Right lobe of liver (tissue), 6 donors: ENCODE measurements around the gene PKP4. TPM values are rescaled to one million over a fixed set of nuclear protein-coding genes. Genes with fewer than 3 reads are reported as not detected.

ENCODE experiments used
- ATAC-seq, 4 donors: fragments of 200-7000 bp; cut with Tn5 transposase; one replicate each; pipeline ENCODE4 v1.9.1; 2020; ENCODE audit warnings: mild to moderate bottlenecking in 4 of 4, moderate library complexity in 4 of 4
- DNase-seq, 3 donors: peaks; one replicate each; pipeline ENCODE4 v3.0.0-alpha.2; 2020
- H3K27ac ChIP-seq, 3 donors: fragments of 200-600 bp; one replicate each; pipeline ENCODE4 v1.8.0; 2022
- H3K27me3 ChIP-seq, 2 donors: fragments of 200-600 bp; one replicate each; pipeline ENCODE4 v1.8.0; 2022
- H3K36me3 ChIP-seq, 4 donors: fragments of 200-600 bp; sonication (generic) in 1 of 4; one replicate each; pipeline versions ENCODE4 v1.5.1 to v1.8.0; 2017 to 2022; ENCODE audit warnings: control low read depth in 1 of 4
- H3K4me1 ChIP-seq, 4 donors: fragments of 200-600 bp; sonication (generic) in 1 of 4; one replicate each; pipeline versions ENCODE4 v1.5.1 to v1.8.0; 2017 to 2022; ENCODE audit warnings: control low read depth in 1 of 4
- H3K4me3 ChIP-seq, 3 donors: fragments of 200-600 bp; one replicate each; pipeline ENCODE4 v1.8.0; 2022
- H3K9me3 ChIP-seq, 4 donors: fragments of 200-600 bp; sonication (generic) in 1 of 4; one replicate each; pipeline versions ENCODE4 v1.5.1 to v1.8.0; 2017 to 2022; ENCODE audit warnings: control low read depth in 1 of 4
- POLR2A ChIP-seq: fragments of 450-650 bp; IDR thresholded peaks from one replicate; pipeline ENCODE4 v1.6.1; 2017; ENCODE audit warnings: antibody characterized with exemption, mild to moderate bottlenecking
- WGBS: methylation state at CpG from one replicate; pipeline ENCODE4 v1.1.6; 2018; ENCODE audit warnings: low coverage, low lambda C conversion rate; ENCODE audit not compliant: insufficient coverage; ENCODE audit errors: missing lambda C conversion rate; 5-methylcytosine and 5-hydroxymethylcytosine counted together
- intact Hi-C, 2 donors: fragments of 100-400 bp; cut with DNase I; formaldehyde crosslinking; loops; one replicate each; pipeline versions ENCODE4 v1.11.2 to v1.14.1; 2022
- total RNA-seq, 6 experiments: library from RNA; depleted of rRNA in 2 of 6; stranded (reverse); fragments of >200 nt in 2 of 6; fragmentation: NEBNext Ultra II Directional in 3 of 6; extraction: Animal tissue kit (Norgen Biotek cat#: 25700) in 3 of 6; gene quantifications; one replicate each; pipeline versions ENCODE4 v1.1.0 to v1.2.4, GENCODE V29; 2016 to 2023
- TF ChIP-seq, protein P1 (sequence below), 4 donors: fragments of 200-600 bp in 3 of 4; fragments of 450-650 bp in 1 of 4; IDR thresholded peaks; one replicate each; pipeline versions ENCODE4 v1.5.1 to v1.8.0; 2016 to 2022; ENCODE audit warnings: antibody characterized with exemption in 4 of 4, mild to moderate bottlenecking in 2 of 4
- donor health status: DM: no; HTN: yes; CAD: no.
- donor health status: DM: no; HTN: no; CAD: no.
- donor health status: DM: no; HTN: no; CAD: no.
- donor health status: DM: no; HTN: yes; CAD: no.
- donor health status: DM: no; HTN: yes; CAD: no.

PKP4 gene
- total RNA-seq, 6 experiments from 2014 or later: 27.2 to 41.6 (median 33.2) TPM

DNA sequence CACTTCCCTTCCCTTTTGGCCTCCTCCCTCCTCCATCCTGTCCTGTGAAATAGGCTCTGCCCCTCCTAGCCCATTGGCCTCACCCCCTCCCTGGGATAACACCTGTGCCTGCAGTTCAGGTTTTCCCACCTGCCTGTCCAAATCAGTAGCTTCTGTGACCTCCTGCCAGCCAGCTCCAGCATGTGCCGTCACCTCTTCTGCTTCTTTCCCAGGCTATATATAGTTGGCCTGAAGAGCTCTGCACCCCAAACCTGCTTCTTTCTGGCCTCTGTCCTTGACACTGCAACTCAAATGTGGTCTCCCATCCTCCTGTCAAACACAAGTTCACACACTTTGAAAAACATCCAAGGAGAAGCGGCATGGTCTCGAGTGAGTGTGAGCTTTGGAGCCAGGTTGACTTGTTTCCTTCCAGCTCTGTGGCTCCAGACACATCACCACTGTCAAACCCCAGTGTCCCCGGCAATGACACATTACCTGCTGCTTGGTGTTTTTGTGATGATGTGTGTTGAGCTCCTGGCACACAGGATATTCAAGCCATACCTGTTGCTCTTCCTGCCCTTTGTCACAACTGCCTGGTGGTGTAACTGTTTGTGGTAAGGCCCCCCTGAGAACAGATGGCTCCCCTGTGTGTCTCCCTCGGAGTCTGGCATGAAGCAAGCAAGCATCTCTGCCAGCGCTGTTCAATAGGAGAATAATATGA is 194.8 kb downstream of the PKP4 start:
- DNase-seq (no peak), ATAC-seq (no peak)
- intact Hi-C loops: no loop called here
- H3K4me1 ChIP-seq: no peaks in the 10 kb centered on the region
- no peak overlapping the region for H3K27ac ChIP-seq
- H3K27me3 ChIP-seq: no peaks in the 10 kb centered on the region
- H3K4me3 ChIP-seq: no peak overlapping the region
- TF ChIP-seq, protein P1, sequence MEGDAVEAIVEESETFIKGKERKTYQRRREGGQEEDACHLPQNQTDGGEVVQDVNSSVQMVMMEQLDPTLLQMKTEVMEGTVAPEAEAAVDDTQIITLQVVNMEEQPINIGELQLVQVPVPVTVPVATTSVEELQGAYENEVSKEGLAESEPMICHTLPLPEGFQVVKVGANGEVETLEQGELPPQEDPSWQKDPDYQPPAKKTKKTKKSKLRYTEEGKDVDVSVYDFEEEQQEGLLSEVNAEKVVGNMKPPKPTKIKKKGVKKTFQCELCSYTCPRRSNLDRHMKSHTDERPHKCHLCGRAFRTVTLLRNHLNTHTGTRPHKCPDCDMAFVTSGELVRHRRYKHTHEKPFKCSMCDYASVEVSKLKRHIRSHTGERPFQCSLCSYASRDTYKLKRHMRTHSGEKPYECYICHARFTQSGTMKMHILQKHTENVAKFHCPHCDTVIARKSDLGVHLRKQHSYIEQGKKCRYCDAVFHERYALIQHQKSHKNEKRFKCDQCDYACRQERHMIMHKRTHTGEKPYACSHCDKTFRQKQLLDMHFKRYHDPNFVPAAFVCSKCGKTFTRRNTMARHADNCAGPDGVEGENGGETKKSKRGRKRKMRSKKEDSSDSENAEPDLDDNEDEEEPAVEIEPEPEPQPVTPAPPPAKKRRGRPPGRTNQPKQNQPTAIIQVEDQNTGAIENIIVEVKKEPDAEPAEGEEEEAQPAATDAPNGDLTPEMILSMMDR (IDR thresholded peaks at IDR 0.05): no peak
- no peak for TF ChIP-seq POLR2A
- whole genome bisulfite sequencing: 95% methylated on average over 5 of the region's 6 CpGs
- no peaks in the 10 kb centered on the region for H3K9me3 ChIP-seq
- H3K36me3 ChIP-seq: no peaks in the 10 kb centered on the region

DNA sequence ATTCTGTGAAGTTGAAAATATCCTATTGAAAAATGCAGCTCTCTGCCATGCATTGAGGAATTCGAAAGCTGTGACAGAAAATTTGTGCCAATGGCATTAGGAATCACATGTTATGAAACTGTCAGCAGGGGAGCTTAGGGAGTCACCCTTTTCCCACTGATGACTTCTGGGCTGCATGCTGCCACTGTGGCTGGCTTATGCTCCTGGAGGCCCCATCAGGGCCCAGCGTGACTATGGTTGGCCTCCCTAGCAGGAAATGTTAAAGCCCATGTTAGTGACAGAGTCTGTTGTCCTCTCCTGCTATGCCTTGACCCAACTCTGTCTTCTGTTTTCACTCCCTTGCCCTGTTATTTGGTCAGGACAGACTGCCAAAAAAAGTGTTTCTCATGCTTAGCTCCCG is 198.9 kb downstream of the PKP4 start:
- Histone ChIP-seq H3K36me3 (peaks cover 0 to 2% (median 0%) of the 10 kb centered on the region in 4 donors), H3K4me3 (no peak overlapping the region), H3K9me3 (no peaks in the 10 kb centered on the region), H3K4me1 (no peaks in the 10 kb centered on the region), H3K27ac (no peak overlapping the region), H3K27me3 (no peaks in the 10 kb centered on the region)
- TF ChIP-seq, protein P1 (IDR thresholded peaks at IDR 0.05): no peak
- TF ChIP-seq POLR2A: no peak
- no peak for ATAC-seq
- 69% methylated on average over 3 of the region's 3 CpGs for WGBS
- intact Hi-C loops: no loop called here
- DNase-seq: no peak

DNA sequence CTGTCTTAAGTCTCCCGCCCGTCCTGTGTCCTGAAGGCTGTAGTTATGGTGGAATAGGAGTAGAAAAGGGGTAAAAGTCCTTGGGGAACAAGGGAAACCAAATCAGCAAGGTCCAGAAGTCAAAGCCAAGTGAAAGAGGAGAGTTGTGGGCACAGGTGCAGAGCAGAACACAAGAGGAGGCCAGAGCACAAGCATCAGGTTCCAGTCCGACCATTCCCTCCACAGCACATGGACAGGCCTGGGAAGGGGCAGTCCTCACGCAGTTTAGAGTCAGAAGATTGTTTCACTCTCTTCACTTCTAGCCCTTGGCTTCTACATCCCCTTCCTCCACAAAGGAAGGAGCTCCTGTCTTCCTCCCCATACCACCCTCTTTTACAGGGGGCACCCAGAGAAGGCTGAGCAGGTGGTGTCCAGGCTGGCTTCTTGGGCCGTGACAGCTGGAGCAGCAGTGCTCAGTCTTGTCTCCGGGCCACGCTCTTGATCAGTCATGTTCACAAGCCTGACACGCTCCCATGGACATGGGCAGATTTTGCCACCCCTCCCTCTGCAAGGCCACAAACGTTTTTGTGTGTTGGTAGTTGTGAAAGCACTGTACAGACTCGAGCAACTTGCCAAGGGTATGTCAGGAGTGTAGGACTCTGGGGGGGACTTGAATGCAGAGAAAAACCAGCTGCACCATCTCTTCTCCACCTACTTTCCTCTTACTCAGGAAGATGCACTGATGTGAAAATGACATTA is 199.9 kb downstream of the PKP4 start:
- Histone ChIP-seq H3K27me3 (no peaks in the 10 kb centered on the region), H3K4me1 (no peaks in the 10 kb centered on the region), H3K27ac (no peak overlapping the region), H3K9me3 (no peaks in the 10 kb centered on the region), H3K36me3 (peaks cover 0 to 2% (median 0%) of the 10 kb centered on the region in 4 donors), H3K4me3 (no peak overlapping the region)
- 69% methylated on average over 5 of the region's 10 CpGs for WGBS
- ATAC-seq: peak in 1 of 4 donors; percentile 32
- TF ChIP-seq, protein P1 (IDR thresholded peaks at IDR 0.05): no peak
- TF ChIP-seq POLR2A: no peak
- DNase-seq: no peak
- intact Hi-C loops: no loop called here

DNA sequence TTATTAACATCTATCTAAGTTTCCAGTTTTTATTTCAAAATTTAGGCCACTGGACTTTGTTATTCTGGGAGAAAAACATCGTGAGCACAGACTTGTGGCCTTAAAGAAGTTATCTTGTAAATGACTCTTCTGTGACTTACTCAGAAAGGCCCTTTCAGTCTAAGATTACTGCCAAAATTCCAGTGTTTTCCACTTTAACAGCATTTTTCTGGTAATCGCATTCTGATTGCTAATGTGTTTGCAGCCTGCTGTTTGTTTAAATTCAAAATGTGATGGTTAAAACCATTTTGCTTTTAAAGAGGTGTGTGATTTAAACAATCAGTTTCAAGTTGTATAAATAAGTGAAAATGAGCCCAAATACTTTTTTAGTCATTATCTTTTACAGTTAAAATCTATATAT is 201.6 kb downstream of the PKP4 start:
- ATAC-seq: no peak
- Histone ChIP-seq H3K9me3 (no peaks in the 10 kb centered on the region), H3K27me3 (no peaks in the 10 kb centered on the region), H3K4me1 (no peaks in the 10 kb centered on the region), H3K4me3 (no peak overlapping the region), H3K27ac (no peak overlapping the region), H3K36me3 (peaks cover 0 to 12% (median 5%) of the 10 kb centered on the region in 4 donors)
- TF ChIP-seq, protein P1 (IDR thresholded peaks at IDR 0.05): no peak
- TF ChIP-seq POLR2A: no peak
- DNase-seq: no peak
- WGBS: 74% methylated on average over 2 of the region's 2 CpGs
- intact Hi-C loops: no loop called here
